ES-I3 (cell line): ENCODE measurements around the gene ZNF300.

ENCODE experiments used
- H3K36me3 ChIP-seq: 2 replicates; pipeline ENCODE4 v1.6.1; 2013; ENCODE audit warnings: mild to moderate bottlenecking, low read length, control low read depth, moderate library complexity; ENCODE audit not compliant: insufficient read depth
- H3K4me1 ChIP-seq: 2 replicates; pipeline ENCODE4 v1.6.1; 2013; ENCODE audit warnings: mild to moderate bottlenecking, control low read depth, low read length; ENCODE audit not compliant: insufficient read depth
- H3K9ac ChIP-seq: 2 replicates; pipeline ENCODE4 v1.6.1; 2013; ENCODE audit warnings: low read depth, mild to moderate bottlenecking, low read length, moderate library complexity
- H3K9me3 ChIP-seq: 2 replicates; pipeline ENCODE4 v1.6.1; 2013; ENCODE audit warnings: mild to moderate bottlenecking, low read length, moderate library complexity; ENCODE audit not compliant: control insufficient read depth, insufficient read depth

The ZNF300 gene

GRCh38 chr5:150904479-150905311, at the start of gene ZNF300:
TSS of gene ZNF300 (minus strand) at chr5:150904980. CDS start at chr5:150903155, 1,825 bp downstream.
- Histone ChIP-seq H3K9me3 (peaks cover 27% of the 10 kb centered on the region), H3K9ac (peak within 1 kb of the TSS; percentile 77), H3K36me3 (no peaks in the 10 kb centered on the region; the same call in 1 of the 2 replicates), H3K4me1 (no peaks in the 10 kb centered on the region)

GRCh38 chr5:150948539-150948938, 43.8 kb upstream of the ZNF300 start:
- peaks cover 8% of the 10 kb centered on the region for H3K9me3 ChIP-seq

GRCh38 chr5:150946351-150946905, 41.6 kb upstream of the ZNF300 start:
- Histone ChIP-seq H3K9me3 (peaks cover 7% of the 10 kb centered on the region), H3K9ac (no peak overlapping the region), H3K4me1 (no peaks in the 10 kb centered on the region), H3K36me3 (no peaks in the 10 kb centered on the region)

More at GRCh38 chr5:150948539-150948938, 43.8 kb upstream of the ZNF300 start:
- Histone ChIP-seq H3K36me3 (no peaks in the 10 kb centered on the region), H3K9ac (no peak overlapping the region), H3K4me1 (no peaks in the 10 kb centered on the region)

- H3K9ac ChIP-seq, result no peak overlapping the region
- H3K9me3 ChIP-seq, result peaks cover 7% of the 10 kb centered on the region
- no peaks in the 10 kb centered on the region for H3K36me3 ChIP-seq
- H3K4me1 ChIP-seq, result no peaks in the 10 kb centered on the region
Observed at GRCh38 chr5:150945947-150946346, 41.2 kb upstream of the ZNF300 start.

- H3K9ac ChIP-seq, result no peak overlapping the region
- H3K9me3 ChIP-seq, result peaks cover 7% of the 10 kb centered on the region
- H3K4me1 ChIP-seq, result no peaks in the 10 kb centered on the region
- H3K36me3 ChIP-seq, result no peaks in the 10 kb centered on the region
Observed at GRCh38 chr5:150945486-150945885, 40.7 kb upstream of the ZNF300 start.

GRCh38 chr5:150931368-150931965, 26.7 kb upstream of the ZNF300 start:
- Histone ChIP-seq H3K4me1 (no peaks in the 10 kb centered on the region), H3K9ac (no peak overlapping the region), H3K36me3 (no peaks in the 10 kb centered on the region), H3K9me3 (peaks cover 31% of the 10 kb centered on the region)

GRCh38 chr5:150918613-150919012, 13.8 kb upstream of the ZNF300 start:
- no peaks in the 10 kb centered on the region for H3K4me1 ChIP-seq
- H3K9me3 ChIP-seq, result peaks cover 6% of the 10 kb centered on the region
- no peaks in the 10 kb centered on the region for H3K36me3 ChIP-seq
- no peak overlapping the region for H3K9ac ChIP-seq

- no peaks in the 10 kb centered on the region for H3K36me3 ChIP-seq
- peaks cover 6% of the 10 kb centered on the region; the same call in 1 of the 2 replicates for H3K9me3 ChIP-seq
- H3K4me1 ChIP-seq, result no peaks in the 10 kb centered on the region
- H3K9ac ChIP-seq, result no peak overlapping the region
Observed at GRCh38 chr5:150912312-150912814, 7.6 kb upstream of the ZNF300 start.

GRCh38 chr5:150905312-150905683, 518 bp upstream of the ZNF300 start:
- Histone ChIP-seq H3K36me3 (no peaks in the 10 kb centered on the region; the same call in 1 of the 2 replicates), H3K4me1 (no peaks in the 10 kb centered on the region), H3K9me3 (peaks cover 25% of the 10 kb centered on the region), H3K9ac (peak overlapping the region; percentile 77)

GRCh38 chr5:150901446-150901845, 3.3 kb downstream of the ZNF300 start:
- H3K4me1 ChIP-seq, result no peaks in the 10 kb centered on the region
- H3K9me3 ChIP-seq, result peaks cover 51% of the 10 kb centered on the region
- H3K9ac ChIP-seq, result no peak overlapping the region
- H3K36me3 ChIP-seq, result peaks cover 5% of the 10 kb centered on the region; the same call in 1 of the 2 replicates

GRCh38 chr5:150895431-150896428, 9.1 kb downstream of the ZNF300 start:
- Histone ChIP-seq H3K9me3 (peaks cover 60% of the 10 kb centered on the region), H3K4me1 (no peaks in the 10 kb centered on the region), H3K36me3 (peaks cover 9% of the 10 kb centered on the region; the same call in 1 of the 2 replicates), H3K9ac (no peak overlapping the region)

- Histone ChIP-seq H3K4me1 (no peaks in the 10 kb centered on the region), H3K9ac (no peak overlapping the region), H3K9me3 (no peaks in the 10 kb centered on the region; the same call in 1 of the 2 replicates), H3K36me3 (no peaks in the 10 kb centered on the region)
Observed at GRCh38 chr5:150879358-150879757, 25.4 kb downstream of the ZNF300 start.

- H3K9me3 ChIP-seq, result no peaks in the 10 kb centered on the region
- no peak overlapping the region for H3K9ac ChIP-seq
- no peaks in the 10 kb centered on the region for H3K4me1 ChIP-seq
- H3K36me3 ChIP-seq, result no peaks in the 10 kb centered on the region
Observed at GRCh38 chr5:150862070-150862469, 42.7 kb downstream of the ZNF300 start.
